Measurements from ENCODE around the gene RAPSN. TPM values are rescaled to one million over a fixed set of nuclear protein-coding genes. Genes with fewer than 3 reads are reported as not detected.

The RAPSN gene
- total RNA-seq, 1 donor from 2014 or later = 0.54 TPM

- Mint-ChIP-seq H3K4me1 (ENCODE audit: low read depth, unreplicated experiment) (no peaks in the 10 kb centered on the region), H3K27ac (ENCODE audit: unreplicated experiment) (no peak overlapping the region), H3K36me3 (ENCODE audit: unreplicated experiment) (peaks cover 4% of the 10 kb centered on the region), H3K4me3 (ENCODE audit: unreplicated experiment) (no peak overlapping the region), H3K27me3 (ENCODE audit: unreplicated experiment) (peaks cover 5% of the 10 kb centered on the region), H3K9me3 (ENCODE audit: unreplicated experiment) (peaks cover 2% of the 10 kb centered on the region)
- DNase-seq = no peak
- TF ChIP-seq CTCF (IDR thresholded peaks at IDR 0.05; ENCODE audit: partially characterized antibody, unreplicated experiment) = no peak
Measured at GRCh38 chr11:47449541-47449940, 605 bp upstream of the RAPSN start.

GRCh38 chr11:47447906-47448305 lies 1.0 kb downstream of the RAPSN start:
- Mint-ChIP-seq H3K27ac (ENCODE audit: unreplicated experiment) (no peak overlapping the region), H3K4me3 (ENCODE audit: unreplicated experiment) (no peak overlapping the region), H3K4me1 (ENCODE audit: low read depth, unreplicated experiment) (no peaks in the 10 kb centered on the region), H3K36me3 (ENCODE audit: unreplicated experiment) (peaks cover 4% of the 10 kb centered on the region), H3K9me3 (ENCODE audit: unreplicated experiment) (peaks cover 4% of the 10 kb centered on the region), H3K27me3 (ENCODE audit: unreplicated experiment) (peaks cover 4% of the 10 kb centered on the region)
- no peak for TF ChIP-seq CTCF (IDR thresholded peaks at IDR 0.05; ENCODE audit: partially characterized antibody, unreplicated experiment)
- DNase-seq = no peak

GRCh38 chr11:47446833-47447232 lies 2.1 kb downstream of the RAPSN start:
- no peak for DNase-seq
- H3K9me3 Mint-ChIP-seq (ENCODE audit: unreplicated experiment) = peaks cover 4% of the 10 kb centered on the region
- H3K4me1 Mint-ChIP-seq (ENCODE audit: low read depth, unreplicated experiment) = no peaks in the 10 kb centered on the region
- peak overlapping the region; percentile 77 for H3K27ac Mint-ChIP-seq (ENCODE audit: unreplicated experiment)
- H3K36me3 Mint-ChIP-seq (ENCODE audit: unreplicated experiment) = peaks cover 4% of the 10 kb centered on the region
- no peak overlapping the region for H3K4me3 Mint-ChIP-seq (ENCODE audit: unreplicated experiment)
- peaks cover 2% of the 10 kb centered on the region for H3K27me3 Mint-ChIP-seq (ENCODE audit: unreplicated experiment)
- no peak for TF ChIP-seq CTCF (IDR thresholded peaks at IDR 0.05; ENCODE audit: partially characterized antibody, unreplicated experiment)

GRCh38 chr11:47445840-47446239 lies 3.1 kb downstream of the RAPSN start:
- TF ChIP-seq CTCF (IDR thresholded peaks at IDR 0.05; ENCODE audit: partially characterized antibody, unreplicated experiment) = no peak
- Mint-ChIP-seq H3K9me3 (ENCODE audit: unreplicated experiment) (peaks cover 4% of the 10 kb centered on the region), H3K4me1 (ENCODE audit: low read depth, unreplicated experiment) (no peaks in the 10 kb centered on the region), H3K36me3 (ENCODE audit: unreplicated experiment) (peaks cover 4% of the 10 kb centered on the region), H3K4me3 (ENCODE audit: unreplicated experiment) (no peak overlapping the region), H3K27ac (ENCODE audit: unreplicated experiment) (no peak overlapping the region), H3K27me3 (ENCODE audit: unreplicated experiment) (peaks cover 2% of the 10 kb centered on the region)
- no peak for DNase-seq

- Mint-ChIP-seq H3K27me3 (ENCODE audit: unreplicated experiment) (no peaks in the 10 kb centered on the region), H3K4me3 (ENCODE audit: unreplicated experiment) (no peak overlapping the region), H3K9me3 (ENCODE audit: unreplicated experiment) (peaks cover 4% of the 10 kb centered on the region), H3K36me3 (ENCODE audit: unreplicated experiment) (peaks cover 4% of the 10 kb centered on the region), H3K4me1 (ENCODE audit: low read depth, unreplicated experiment) (no peaks in the 10 kb centered on the region), H3K27ac (ENCODE audit: unreplicated experiment) (no peak overlapping the region)
- DNase-seq = no peak
- TF ChIP-seq CTCF (IDR thresholded peaks at IDR 0.05; ENCODE audit: partially characterized antibody, unreplicated experiment) = no peak
Measured at GRCh38 chr11:47443817-47444216, 5.1 kb downstream of the RAPSN start.

All from glutamatergic neuron (in vitro differentiated cells).